ENCODE measurements around the gene E2F6. TPM values are rescaled to one million over a fixed set of nuclear protein-coding genes. Genes with fewer than 3 reads are reported as not detected.

E2F6 gene
- total RNA-seq, 1 experiment from 2014 or later = 35.5 TPM

DNA sequence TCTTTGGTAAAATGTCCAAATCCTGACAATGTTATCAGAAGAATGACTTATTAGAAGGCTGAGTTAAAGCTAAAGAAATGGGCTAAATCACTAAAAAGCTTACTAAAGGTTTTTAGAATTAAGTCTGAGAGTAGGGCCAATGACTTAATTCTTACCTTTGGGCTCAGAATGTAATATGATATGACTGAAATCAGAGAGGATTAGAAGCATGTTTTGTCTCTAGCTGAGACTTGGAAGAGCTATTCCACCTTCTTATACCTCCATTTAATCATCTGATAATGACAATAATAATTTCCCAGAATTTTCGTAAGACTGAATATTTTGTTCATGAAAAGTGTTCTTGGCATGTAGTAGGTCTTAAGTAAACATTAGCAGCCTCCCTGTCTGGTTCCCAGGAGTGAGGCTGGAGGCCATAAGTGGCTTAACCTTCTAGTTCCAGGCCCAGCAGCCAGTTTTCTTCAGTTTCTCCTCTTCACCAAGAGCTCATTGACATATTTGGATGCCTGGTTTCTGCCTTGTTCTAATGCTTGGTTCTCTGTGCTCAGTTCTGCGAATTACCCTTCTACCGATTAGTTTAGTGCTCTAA is 25.5 kb upstream of the E2F6 start:
- no peak overlapping the region for H3K4me3 ChIP-seq (ENCODE audit: low read depth, low read length, poor library complexity, severe bottlenecking)
- no peaks in the 10 kb centered on the region for H3K36me3 ChIP-seq (ENCODE audit: insufficient read depth, low read length, poor library complexity, severe bottlenecking)
- no peak for DNase-seq (ENCODE audit: low spot score)
- intact Hi-C loops (cut with micrococcal nuclease; ENCODE audit: unreplicated experiment) = no loop called here
- no peaks in the 10 kb centered on the region for H3K9me3 ChIP-seq (ENCODE audit: low read depth, low read length, poor library complexity, severe bottlenecking)
- no peaks in the 10 kb centered on the region for H3K4me1 ChIP-seq (ENCODE audit: insufficient read depth, low read length, poor library complexity, severe bottlenecking)
- TF ChIP-seq, protein P1, sequence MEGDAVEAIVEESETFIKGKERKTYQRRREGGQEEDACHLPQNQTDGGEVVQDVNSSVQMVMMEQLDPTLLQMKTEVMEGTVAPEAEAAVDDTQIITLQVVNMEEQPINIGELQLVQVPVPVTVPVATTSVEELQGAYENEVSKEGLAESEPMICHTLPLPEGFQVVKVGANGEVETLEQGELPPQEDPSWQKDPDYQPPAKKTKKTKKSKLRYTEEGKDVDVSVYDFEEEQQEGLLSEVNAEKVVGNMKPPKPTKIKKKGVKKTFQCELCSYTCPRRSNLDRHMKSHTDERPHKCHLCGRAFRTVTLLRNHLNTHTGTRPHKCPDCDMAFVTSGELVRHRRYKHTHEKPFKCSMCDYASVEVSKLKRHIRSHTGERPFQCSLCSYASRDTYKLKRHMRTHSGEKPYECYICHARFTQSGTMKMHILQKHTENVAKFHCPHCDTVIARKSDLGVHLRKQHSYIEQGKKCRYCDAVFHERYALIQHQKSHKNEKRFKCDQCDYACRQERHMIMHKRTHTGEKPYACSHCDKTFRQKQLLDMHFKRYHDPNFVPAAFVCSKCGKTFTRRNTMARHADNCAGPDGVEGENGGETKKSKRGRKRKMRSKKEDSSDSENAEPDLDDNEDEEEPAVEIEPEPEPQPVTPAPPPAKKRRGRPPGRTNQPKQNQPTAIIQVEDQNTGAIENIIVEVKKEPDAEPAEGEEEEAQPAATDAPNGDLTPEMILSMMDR (conservative IDR thresholded peaks at IDR 0.05; ENCODE audit: low read depth, low read length) = no peak
- no peak for TF ChIP-seq EZH2 (IDR thresholded peaks at IDR 0.05; ENCODE audit: borderline replicate concordance, low read depth, low read length, poor library complexity, severe bottlenecking)
- CTCF ChIA-PET = no interaction called here
- H3K27me3 ChIP-seq (replicated peaks; ENCODE audit: insufficient read depth, low read depth, low read length, poor library complexity) = no peaks in the 10 kb centered on the region
- no TSS peak for BruUV-seq (replicated peaks)
- POLR2A ChIA-PET (ENCODE audit: low non-redundant PET) = no interaction called here
- no peak overlapping the region for H3K27ac ChIP-seq (ENCODE audit: low read depth, low read length, poor library complexity, severe bottlenecking)

DNA sequence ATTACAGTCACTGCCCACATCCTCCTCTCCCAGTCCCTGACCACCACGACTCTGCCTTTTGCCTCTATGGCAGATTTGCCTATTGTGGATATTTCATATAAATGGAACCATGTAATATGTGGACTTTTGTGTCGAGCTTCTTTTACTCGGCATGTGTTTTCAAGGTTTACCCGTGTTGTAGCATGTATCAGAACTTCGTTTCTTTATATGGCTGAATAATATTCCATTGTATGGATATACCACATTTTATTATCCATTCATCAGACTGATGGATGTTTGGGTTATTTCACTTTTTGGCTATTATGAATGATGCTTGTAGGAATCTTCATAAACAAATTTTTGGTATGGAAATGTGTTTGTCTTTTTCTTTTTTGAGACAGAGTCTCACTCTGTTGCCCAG is 24.2 kb upstream of the E2F6 start:
- intact Hi-C loops (cut with micrococcal nuclease; ENCODE audit: unreplicated experiment) = no loop called here
- Histone ChIP-seq H3K4me3 (ENCODE audit: low read depth, low read length, poor library complexity, severe bottlenecking) (no peak overlapping the region), H3K9me3 (ENCODE audit: low read depth, low read length, poor library complexity, severe bottlenecking) (no peaks in the 10 kb centered on the region), H3K27me3 (replicated peaks; ENCODE audit: insufficient read depth, low read depth, low read length, poor library complexity) (peaks cover 4% of the 10 kb centered on the region), H3K36me3 (ENCODE audit: insufficient read depth, low read length, poor library complexity, severe bottlenecking) (no peaks in the 10 kb centered on the region), H3K27ac (ENCODE audit: low read depth, low read length, poor library complexity, severe bottlenecking) (no peak overlapping the region), H3K4me1 (ENCODE audit: insufficient read depth, low read length, poor library complexity, severe bottlenecking) (no peaks in the 10 kb centered on the region)
- POLR2A ChIA-PET (ENCODE audit: low non-redundant PET) = no interaction called here
- BruUV-seq (replicated peaks) = no TSS peak
- no peak for TF ChIP-seq EZH2 (IDR thresholded peaks at IDR 0.05; ENCODE audit: borderline replicate concordance, low read depth, low read length, poor library complexity, severe bottlenecking)
- CTCF ChIA-PET = no interaction called here
- DNase-seq (ENCODE audit: low spot score) = no peak

DNA sequence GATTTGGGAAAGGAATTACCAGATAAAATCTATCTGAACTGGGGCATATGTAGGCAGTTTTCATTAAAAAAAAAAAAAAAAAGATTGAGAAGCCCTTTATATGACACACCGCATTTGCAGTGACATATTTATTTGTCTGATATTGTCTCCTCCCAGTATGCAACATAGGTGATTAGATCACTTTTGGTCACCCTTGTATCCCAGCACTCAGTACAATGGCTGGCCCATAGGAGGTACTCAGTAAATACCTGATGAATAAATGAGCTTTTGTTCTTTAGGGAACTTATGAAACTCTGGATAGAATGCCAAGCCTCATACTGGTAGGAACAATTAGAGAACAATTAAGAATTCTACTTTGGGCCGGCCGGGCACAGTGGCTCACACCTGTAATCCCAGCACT is 22.8 kb upstream of the E2F6 start:
- Histone ChIP-seq H3K36me3 (ENCODE audit: insufficient read depth, low read length, poor library complexity, severe bottlenecking) (no peaks in the 10 kb centered on the region), H3K4me1 (ENCODE audit: insufficient read depth, low read length, poor library complexity, severe bottlenecking) (no peaks in the 10 kb centered on the region), H3K27ac (ENCODE audit: low read depth, low read length, poor library complexity, severe bottlenecking) (no peak overlapping the region), H3K9me3 (ENCODE audit: low read depth, low read length, poor library complexity, severe bottlenecking) (no peaks in the 10 kb centered on the region), H3K4me3 (ENCODE audit: low read depth, low read length, poor library complexity, severe bottlenecking) (no peak overlapping the region), H3K27me3 (replicated peaks; ENCODE audit: insufficient read depth, low read depth, low read length, poor library complexity) (peaks cover 4% of the 10 kb centered on the region)
- POLR2A ChIA-PET (ENCODE audit: low non-redundant PET) = no interaction called here
- no TSS peak for BruUV-seq (replicated peaks)
- CTCF ChIA-PET = no interaction called here
- TF ChIP-seq, protein P1 (conservative IDR thresholded peaks at IDR 0.05; ENCODE audit: low read depth, low read length) = no peak
- TF ChIP-seq EZH2 (IDR thresholded peaks at IDR 0.05; ENCODE audit: borderline replicate concordance, low read depth, low read length, poor library complexity, severe bottlenecking) = no peak
- DNase-seq (ENCODE audit: low spot score) = no peak
- intact Hi-C loops (cut with micrococcal nuclease; ENCODE audit: unreplicated experiment) = no loop called here

All from A673 (cell line).